ENCODE results near the gene MTR. TPM values are rescaled to one million over a fixed set of nuclear protein-coding genes. Genes with fewer than 3 reads are reported as not detected.

Gene MTR
- total RNA-seq, 1 donor from 2014 or later = 37.8 TPM

GRCh38 chr1:236888903-236889302, 93.8 kb downstream of the MTR start:
- no peaks in the 10 kb centered on the region for H3K9me3 Mint-ChIP-seq (ENCODE audit: unreplicated experiment)
- no peaks in the 10 kb centered on the region for H3K27me3 Mint-ChIP-seq (ENCODE audit: unreplicated experiment)
- no peak for TF ChIP-seq CTCF (IDR thresholded peaks at IDR 0.05)
- H3K4me1 Mint-ChIP-seq (ENCODE audit: unreplicated experiment) = peaks cover 6% of the 10 kb centered on the region
- H3K4me3 Mint-ChIP-seq (ENCODE audit: unreplicated experiment) = no peak overlapping the region
- no peak for DNase-seq (ENCODE audit: extremely low spot score, unreplicated experiment)
- H3K36me3 Mint-ChIP-seq (ENCODE audit: unreplicated experiment) = peaks cover 45% of the 10 kb centered on the region
- no peak overlapping the region for H3K27ac Mint-ChIP-seq (ENCODE audit: unreplicated experiment)

GRCh38 chr1:236890152-236891056, 95.3 kb downstream of the MTR start:
- Mint-ChIP-seq H3K9me3 (ENCODE audit: unreplicated experiment) (no peaks in the 10 kb centered on the region), H3K4me3 (ENCODE audit: unreplicated experiment) (no peak overlapping the region), H3K27ac (ENCODE audit: unreplicated experiment) (no peak overlapping the region), H3K27me3 (ENCODE audit: unreplicated experiment) (no peaks in the 10 kb centered on the region), H3K4me1 (ENCODE audit: unreplicated experiment) (peaks cover 14% of the 10 kb centered on the region), H3K36me3 (ENCODE audit: unreplicated experiment) (peaks cover 47% of the 10 kb centered on the region)
- DNase-seq (ENCODE audit: extremely low spot score, unreplicated experiment) = no peak
- no peak for TF ChIP-seq CTCF (IDR thresholded peaks at IDR 0.05)

GRCh38 chr1:236893626-236894545, 98.8 kb downstream of the MTR start:
- Mint-ChIP-seq H3K27ac (ENCODE audit: unreplicated experiment) (peak overlapping the region; percentile 45), H3K9me3 (ENCODE audit: unreplicated experiment) (no peaks in the 10 kb centered on the region), H3K36me3 (ENCODE audit: unreplicated experiment) (peaks cover 56% of the 10 kb centered on the region), H3K4me1 (ENCODE audit: unreplicated experiment) (peaks cover 14% of the 10 kb centered on the region), H3K27me3 (ENCODE audit: unreplicated experiment) (no peaks in the 10 kb centered on the region), H3K4me3 (ENCODE audit: unreplicated experiment) (no peak overlapping the region)
- peak; percentile 66 for DNase-seq (ENCODE audit: extremely low spot score, unreplicated experiment)
- TF ChIP-seq CTCF (IDR thresholded peaks at IDR 0.05) = no peak

- TF ChIP-seq CTCF (IDR thresholded peaks at IDR 0.05) = no peak
- peaks cover 14% of the 10 kb centered on the region for H3K4me1 Mint-ChIP-seq (ENCODE audit: unreplicated experiment)
- no peaks in the 10 kb centered on the region for H3K9me3 Mint-ChIP-seq (ENCODE audit: unreplicated experiment)
- H3K36me3 Mint-ChIP-seq (ENCODE audit: unreplicated experiment) = peaks cover 60% of the 10 kb centered on the region
- H3K27me3 Mint-ChIP-seq (ENCODE audit: unreplicated experiment) = no peaks in the 10 kb centered on the region
- H3K4me3 Mint-ChIP-seq (ENCODE audit: unreplicated experiment) = no peak overlapping the region
- peak; percentile 19 for DNase-seq (ENCODE audit: extremely low spot score, unreplicated experiment)
- H3K27ac Mint-ChIP-seq (ENCODE audit: unreplicated experiment) = no peak overlapping the region
These were observed 100.7 kb downstream of the MTR start for GRCh38 chr1:236895665-236896387.

Data from osteocyte (in vitro differentiated cells).